Body of pancreas (tissue), 4 donors: ENCODE results near the gene EXOC3. TPM values are rescaled to one million over a fixed set of nuclear protein-coding genes. Genes with fewer than 3 reads are reported as not detected.

Source experiments
- ATAC-seq: fragments of 150-250 bp; one replicate; pipeline ENCODE4 v1.9.1; 2016
- DNase-seq, 4 donors: peaks; one replicate each; pipeline ENCODE4 v3.0.0-alpha.2; 2019
- H3K27ac ChIP-seq, 4 donors: fragments of 200-600 bp; sonication (generic); 1 replicate in 3 of 4; 2 replicates in 1 of 4; pipeline versions ENCODE4 v1.5.1 to v1.6.1; 2016 to 2019; ENCODE audit warnings: mild to moderate bottlenecking in 1 of 4, mixed read lengths in 1 of 4, moderate library complexity in 1 of 4
- H3K27me3 ChIP-seq, 2 donors: fragments of 200-600 bp; sonication (generic); one replicate each; pipeline ENCODE4 v1.6.0; 2016; ENCODE audit warnings: mild to moderate bottlenecking in 1 of 2
- H3K36me3 ChIP-seq, 2 donors: fragments of 200-600 bp; sonication (generic); replicated peaks in 1 of 2; 2 replicates each; pipeline ENCODE4 v1.5.1; 2016; ENCODE audit warnings: low read depth in 2 of 2; ENCODE audit not compliant: insufficient read depth in 1 of 2
- H3K4me1 ChIP-seq: fragments of 200-600 bp; sonication (generic); one replicate; pipeline ENCODE4 v1.6.0; 2016
- H3K4me3 ChIP-seq, 2 donors: fragments of 200-600 bp; sonication (generic); 1 replicate in 1 of 2; 2 replicates in 1 of 2; pipeline ENCODE4 v1.5.1; 2016 to 2019
- H3K9me3 ChIP-seq, 3 donors: fragments of 200-600 bp; sonication (generic); 1 replicate in 2 of 3; 2 replicates in 1 of 3; pipeline ENCODE4 v1.5.1; 2016
- CTCF ChIP-seq, 7 experiments: fragments of 450-650 bp in 4 of 7; fragments of 200-600 bp in 3 of 7; sonication (generic) in 3 of 7; IDR thresholded peaks; one replicate each; pipeline ENCODE4 v1.5.1; 2016 to 2019; ENCODE audit warnings: antibody characterized with exemption in 7 of 7
- POLR2A ChIP-seq, 3 donors: fragments of 450-650 bp; IDR thresholded peaks; one replicate each; pipeline ENCODE4 v1.6.1; 2016; ENCODE audit warnings: antibody characterized with exemption in 3 of 3, mild to moderate bottlenecking in 2 of 3
- WGBS, 2 donors: methylation state at CpG; one replicate each; pipeline ENCODE4 v1.1.5; 2017; 5-methylcytosine and 5-hydroxymethylcytosine counted together
- intact Hi-C: fragments of 100-400 bp; cut with DNase I; formaldehyde crosslinking; loops from one replicate; pipeline ENCODE4 v1.15.1; 2023
- total RNA-seq, 2 donors: library from RNA; depleted of rRNA; stranded (reverse); fragments of >200 nt; gene quantifications; one replicate each; pipeline ENCODE4 v1.1.0, GENCODE V29; 2016

The EXOC3 gene
- total RNA-seq, 2 donors from 2014 or later: 32.2 to 79.1 TPM

- H3K27ac ChIP-seq: no peak overlapping the region
- ATAC-seq (peak; percentile 48), DNase-seq (peak; percentile 17 to 61 (median 28))
- 64 to 66% methylated on average over 18 to 22 of the region's 22 CpGs for WGBS, 2 donors
- no peaks in the 10 kb centered on the region for H3K9me3 ChIP-seq
- no peak for TF ChIP-seq CTCF (IDR thresholded peaks at IDR 0.05)
- TF ChIP-seq POLR2A (IDR thresholded peaks at IDR 0.05): no peak
- intact Hi-C loops: no loop called here
- no peak overlapping the region for H3K4me3 ChIP-seq
- peaks cover 13% of the 10 kb centered on the region for H3K4me1 ChIP-seq
- H3K27me3 ChIP-seq: no peaks in the 10 kb centered on the region
- no peaks in the 10 kb centered on the region for H3K36me3 ChIP-seq
Observed at GRCh38 chr5:509611-510185, 66.7 kb downstream of the EXOC3 start.

GRCh38 chr5:510521-510920, 67.5 kb downstream of the EXOC3 start:
- H3K4me3 ChIP-seq: no peak overlapping the region
- no peaks in the 10 kb centered on the region for H3K27me3 ChIP-seq
- WGBS, 2 donors: 85 to 86% methylated on average over 9 of the region's 9 CpGs
- intact Hi-C loops: no loop called here
- H3K36me3 ChIP-seq: no peaks in the 10 kb centered on the region
- H3K4me1 ChIP-seq: peaks cover 13% of the 10 kb centered on the region
- no peak overlapping the region for H3K27ac ChIP-seq
- ATAC-seq: no peak
- no peak for DNase-seq
- no peaks in the 10 kb centered on the region for H3K9me3 ChIP-seq
- TF ChIP-seq POLR2A (IDR thresholded peaks at IDR 0.05) (no peak), CTCF (IDR thresholded peaks at IDR 0.05) (no peak)

GRCh38 chr5:511476-511875, 68.5 kb downstream of the EXOC3 start:
- H3K4me3 ChIP-seq: no peak overlapping the region
- DNase-seq (no peak), ATAC-seq (no peak)
- H3K27me3 ChIP-seq: no peaks in the 10 kb centered on the region
- no peak overlapping the region for H3K27ac ChIP-seq
- no peaks in the 10 kb centered on the region for H3K36me3 ChIP-seq
- intact Hi-C loops: no loop called here
- TF ChIP-seq CTCF (IDR thresholded peaks at IDR 0.05) (no peak), POLR2A (IDR thresholded peaks at IDR 0.05) (no peak)
- H3K4me1 ChIP-seq: peaks cover 5% of the 10 kb centered on the region
- 84 to 89% methylated on average over 11 to 16 of the region's 16 CpGs for WGBS, 2 donors
- no peaks in the 10 kb centered on the region for H3K9me3 ChIP-seq

- intact Hi-C loops: no loop called here
- H3K4me3 ChIP-seq: no peak overlapping the region
- no peak for ATAC-seq
Observed at GRCh38 chr5:513216-514100, 70.5 kb downstream of the EXOC3 start.

More at GRCh38 chr5:513216-514100, 70.5 kb downstream of the EXOC3 start:
- Histone ChIP-seq H3K27ac (no peak overlapping the region), H3K27me3 (peaks cover 0 to 3% of the 10 kb centered on the region in 2 donors), H3K36me3 (no peaks in the 10 kb centered on the region), H3K9me3 (no peaks in the 10 kb centered on the region), H3K4me1 (peaks cover 5% of the 10 kb centered on the region)
- TF ChIP-seq CTCF (IDR thresholded peaks at IDR 0.05) (no peak), POLR2A (IDR thresholded peaks at IDR 0.05) (no peak)
- DNase-seq: no peak
- WGBS, 2 donors: 63 to 67% methylated on average over 14 to 31 of the region's 31 CpGs
